Fibroblast of mammary gland (primary cell): ENCODE measurements around the gene GLCCI1.

Experiments used
- DNase-seq: peaks from one replicate; pipeline ENCODE4 v3.0.0-alpha.2; 2010; ENCODE audit warnings: low read depth
- H3K4me3 ChIP-seq: 2 replicates; pipeline ENCODE4 v1.5.1; 2011; ENCODE audit warnings: low read depth, mild to moderate bottlenecking, low read length, moderate library complexity; ENCODE audit not compliant: control insufficient read depth
- TF ChIP-seq, protein P1 (sequence below): conservative IDR thresholded peaks from 2 replicates; pipeline ENCODE4 v1.5.1; 2011; ENCODE audit warnings: low read depth, low read length, inconsistent platforms; ENCODE audit not compliant: control insufficient read depth, insufficient read depth

The GLCCI1 gene

DNA sequence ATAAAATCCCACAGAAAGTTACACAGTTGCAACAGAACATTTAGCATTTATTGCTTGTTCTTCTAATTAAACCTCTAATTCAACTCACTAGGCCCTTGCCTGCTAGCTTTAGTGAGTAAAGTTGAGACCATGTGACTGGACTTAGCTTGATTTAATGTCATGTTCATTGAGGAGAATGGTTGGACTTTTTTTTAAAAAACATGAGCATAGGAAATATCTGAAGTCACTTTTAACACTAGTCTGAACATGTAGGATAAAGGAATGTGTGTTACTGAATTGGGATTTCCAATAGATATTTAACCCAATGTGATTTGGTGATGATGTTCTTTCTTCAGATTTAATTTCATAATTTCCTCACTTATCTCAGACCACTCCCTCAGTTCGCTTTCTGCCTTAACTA is 24.6 kb upstream of the GLCCI1 start:
- TF ChIP-seq, protein P1, sequence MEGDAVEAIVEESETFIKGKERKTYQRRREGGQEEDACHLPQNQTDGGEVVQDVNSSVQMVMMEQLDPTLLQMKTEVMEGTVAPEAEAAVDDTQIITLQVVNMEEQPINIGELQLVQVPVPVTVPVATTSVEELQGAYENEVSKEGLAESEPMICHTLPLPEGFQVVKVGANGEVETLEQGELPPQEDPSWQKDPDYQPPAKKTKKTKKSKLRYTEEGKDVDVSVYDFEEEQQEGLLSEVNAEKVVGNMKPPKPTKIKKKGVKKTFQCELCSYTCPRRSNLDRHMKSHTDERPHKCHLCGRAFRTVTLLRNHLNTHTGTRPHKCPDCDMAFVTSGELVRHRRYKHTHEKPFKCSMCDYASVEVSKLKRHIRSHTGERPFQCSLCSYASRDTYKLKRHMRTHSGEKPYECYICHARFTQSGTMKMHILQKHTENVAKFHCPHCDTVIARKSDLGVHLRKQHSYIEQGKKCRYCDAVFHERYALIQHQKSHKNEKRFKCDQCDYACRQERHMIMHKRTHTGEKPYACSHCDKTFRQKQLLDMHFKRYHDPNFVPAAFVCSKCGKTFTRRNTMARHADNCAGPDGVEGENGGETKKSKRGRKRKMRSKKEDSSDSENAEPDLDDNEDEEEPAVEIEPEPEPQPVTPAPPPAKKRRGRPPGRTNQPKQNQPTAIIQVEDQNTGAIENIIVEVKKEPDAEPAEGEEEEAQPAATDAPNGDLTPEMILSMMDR: no peak
- H3K4me3 ChIP-seq: no peak overlapping the region
- DNase-seq: no peak

DNA sequence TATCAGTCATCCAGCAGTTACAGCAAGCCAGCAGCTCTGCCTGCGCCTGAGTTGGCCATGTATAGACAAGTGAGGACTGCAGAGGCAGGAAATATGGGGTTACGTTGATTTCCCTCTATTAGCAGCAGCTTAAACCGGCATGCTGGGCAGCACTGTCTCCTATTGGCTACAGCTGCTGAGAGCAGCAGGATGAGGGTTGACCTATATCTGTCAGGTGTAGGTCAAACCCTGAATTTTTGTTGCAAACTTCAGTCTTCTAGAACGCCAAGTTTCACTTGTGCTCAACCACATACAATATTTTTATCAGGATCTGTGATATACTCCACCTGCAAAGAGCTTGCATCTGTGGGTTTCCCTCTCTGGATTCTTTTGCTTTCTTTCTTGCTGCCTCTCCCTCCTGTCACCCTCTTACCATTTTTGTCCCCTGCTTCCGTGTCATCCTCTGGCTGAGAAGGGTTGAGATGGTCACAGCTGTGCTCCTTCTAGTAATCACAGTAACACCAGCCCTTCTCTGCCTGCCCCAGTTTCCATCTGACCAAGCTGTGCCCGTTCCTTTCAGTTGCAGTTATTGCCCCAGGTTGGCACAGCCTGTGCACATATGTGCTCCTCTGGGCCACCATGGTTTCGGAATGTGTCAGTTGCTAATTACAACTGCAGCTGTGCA is 23.8 kb upstream of the GLCCI1 start:
- no peak for DNase-seq
- no peak overlapping the region for H3K4me3 ChIP-seq
- TF ChIP-seq, protein P1: no peak

DNA sequence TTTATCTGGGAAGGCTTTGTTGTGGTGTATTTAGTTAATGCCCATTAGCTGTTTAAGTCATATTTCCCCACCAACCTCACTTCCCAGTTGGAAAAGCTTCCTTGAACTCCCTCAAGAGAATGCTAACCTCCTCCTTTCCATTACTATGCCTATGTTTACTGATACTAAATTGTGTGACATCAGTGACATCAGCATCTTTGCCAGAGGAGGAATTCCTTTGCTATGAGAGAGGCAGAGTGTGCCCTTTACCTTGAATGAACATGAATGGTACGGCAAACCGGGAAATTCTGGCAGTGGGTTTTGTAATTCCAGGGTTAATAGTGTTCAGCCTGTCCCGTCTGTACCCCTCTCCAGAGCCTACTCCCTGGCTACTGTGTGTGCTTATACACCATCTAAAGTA is 22.1 kb upstream of the GLCCI1 start:
- TF ChIP-seq, protein P1: no peak
- no peak for DNase-seq
- H3K4me3 ChIP-seq: no peak overlapping the region

DNA sequence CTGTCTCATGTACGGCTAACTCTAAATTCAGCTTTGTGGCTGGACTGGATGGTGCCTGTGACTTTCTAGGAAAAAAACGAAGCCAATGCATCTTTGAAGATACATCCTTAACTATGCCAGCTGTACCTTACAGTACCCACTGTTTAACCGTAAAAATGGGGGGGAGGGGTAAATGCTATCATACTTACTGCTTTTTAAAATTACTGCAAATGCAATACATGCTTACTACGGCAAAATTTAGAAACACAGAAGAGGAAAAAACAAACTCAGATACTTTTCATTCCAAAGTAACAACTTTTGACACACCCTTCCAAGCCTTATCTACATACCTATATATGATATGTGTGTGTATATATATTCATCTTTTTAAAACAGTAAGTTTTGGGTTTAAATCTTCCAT is 20.4 kb upstream of the GLCCI1 start:
- TF ChIP-seq, protein P1: no peak
- no peak overlapping the region for H3K4me3 ChIP-seq
- no peak for DNase-seq

DNA sequence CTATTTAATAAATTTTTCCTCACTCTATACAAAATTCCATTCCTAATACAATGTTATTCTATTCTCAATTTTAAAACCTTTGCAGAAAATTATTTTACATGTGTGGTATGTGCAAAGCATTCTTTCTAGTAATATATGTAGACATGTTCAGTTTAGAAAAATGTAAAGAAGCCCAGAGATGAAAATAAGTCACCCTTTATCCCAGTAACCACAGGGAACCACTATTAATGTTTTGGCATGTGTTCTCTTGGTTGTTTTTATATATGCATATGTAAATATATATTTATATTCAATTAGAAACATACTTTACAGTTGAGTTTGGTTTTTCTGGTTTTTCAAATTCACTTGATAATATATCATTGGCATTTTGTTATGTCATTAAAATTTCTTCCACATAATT is 14.8 kb upstream of the GLCCI1 start:
- no peak for DNase-seq

DNA sequence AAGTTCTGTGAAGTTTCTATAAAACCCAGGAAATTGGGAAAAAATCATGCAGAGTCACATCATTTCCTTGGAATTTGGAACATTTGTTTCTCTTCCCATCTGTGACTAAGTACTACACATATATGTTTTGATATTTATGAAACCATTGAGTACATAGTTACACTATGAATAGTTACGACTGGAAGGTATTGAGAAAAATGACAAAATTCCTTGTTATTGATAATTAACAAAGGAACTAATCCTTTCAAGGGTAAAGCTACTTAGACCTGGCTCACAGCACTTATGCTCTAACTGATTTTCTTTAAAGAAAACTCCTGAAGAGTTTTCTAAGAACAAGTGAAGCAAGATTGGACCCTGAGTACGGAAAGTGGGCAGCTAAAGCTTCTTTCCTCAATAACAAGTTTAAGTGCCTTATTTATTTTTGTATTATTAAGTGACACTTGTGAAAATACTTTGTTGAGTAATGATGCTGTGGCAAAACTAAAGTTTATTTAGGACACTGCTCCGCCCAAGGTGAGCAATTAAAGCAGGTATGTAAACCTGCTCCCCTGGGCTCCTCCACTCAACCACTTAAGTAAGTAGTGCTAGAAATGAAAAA is 12.0 kb upstream of the GLCCI1 start:
- peak; percentile 72 for DNase-seq
- TF ChIP-seq, protein P1: no peak
- no peak overlapping the region for H3K4me3 ChIP-seq

More for the DNA sequence above, 14.8 kb upstream of the GLCCI1 start:
- TF ChIP-seq, protein P1: no peak
- H3K4me3 ChIP-seq: no peak overlapping the region
